Measurements from ENCODE around the gene C10orf67.

C10orf67 gene

GRCh38 chr10:23363793-23364135 lies 19.2 kb upstream of the C10orf67 start:
- Histone ChIP-seq H3K27me3 (no peaks in the 10 kb centered on the region), H3K9me3 (no peaks in the 10 kb centered on the region), H3K36me3 (no peaks in the 10 kb centered on the region), H3K4me1 (no peaks in the 10 kb centered on the region), H3K4me3 (ENCODE audit: low read depth, low read length) (no peak overlapping the region)
- DNase-seq = no peak
- no peak for TF ChIP-seq CTCF (IDR thresholded peaks at IDR 0.05; ENCODE audit: low read depth, low read length)

GRCh38 chr10:23362879-23363792 lies 18.5 kb upstream of the C10orf67 start:
- H3K4me1 ChIP-seq = no peaks in the 10 kb centered on the region
- H3K4me3 ChIP-seq (ENCODE audit: low read depth, low read length) = no peak overlapping the region
- no peaks in the 10 kb centered on the region for H3K36me3 ChIP-seq
- H3K27me3 ChIP-seq = no peaks in the 10 kb centered on the region
- no peak for DNase-seq
- no peaks in the 10 kb centered on the region for H3K9me3 ChIP-seq
- no peak for TF ChIP-seq CTCF (IDR thresholded peaks at IDR 0.05; ENCODE audit: low read depth, low read length)

GRCh38 chr10:23362069-23362830 lies 17.7 kb upstream of the C10orf67 start:
- Histone ChIP-seq H3K4me1 (no peaks in the 10 kb centered on the region), H3K4me3 (ENCODE audit: low read depth, low read length) (no peak overlapping the region), H3K27me3 (no peaks in the 10 kb centered on the region), H3K9me3 (no peaks in the 10 kb centered on the region), H3K36me3 (no peaks in the 10 kb centered on the region)
- no peak for TF ChIP-seq CTCF (IDR thresholded peaks at IDR 0.05; ENCODE audit: low read depth, low read length)
- no peak for DNase-seq

- no peak for TF ChIP-seq CTCF (IDR thresholded peaks at IDR 0.05; ENCODE audit: low read depth, low read length)
- Histone ChIP-seq H3K27me3 (no peaks in the 10 kb centered on the region), H3K36me3 (no peaks in the 10 kb centered on the region), H3K4me3 (ENCODE audit: low read depth, low read length) (no peak overlapping the region), H3K9me3 (no peaks in the 10 kb centered on the region), H3K4me1 (no peaks in the 10 kb centered on the region)
- DNase-seq = no peak
These were observed 17.1 kb upstream of the C10orf67 start for GRCh38 chr10:23361665-23362064.

GRCh38 chr10:23359692-23360380 lies 15.2 kb upstream of the C10orf67 start:
- no peak for DNase-seq
- no peaks in the 10 kb centered on the region for H3K36me3 ChIP-seq
- H3K4me3 ChIP-seq (ENCODE audit: low read depth, low read length) = no peak overlapping the region
- no peaks in the 10 kb centered on the region for H3K4me1 ChIP-seq
- H3K27me3 ChIP-seq = no peaks in the 10 kb centered on the region
- no peak for TF ChIP-seq CTCF (IDR thresholded peaks at IDR 0.05; ENCODE audit: low read depth, low read length)
- no peaks in the 10 kb centered on the region for H3K9me3 ChIP-seq

Measured in BE2C (cell line).